Measurements from ENCODE around the gene TUBA4A. TPM values are rescaled to one million over a fixed set of nuclear protein-coding genes. Genes with fewer than 3 reads are reported as not detected.
"Not testable (repeated sequence)": the region's sequence is repeated elsewhere in the genome, so short reads cannot be mapped to it uniquely, and the experiment has no call there.

The TUBA4A gene
- total RNA-seq, 1 experiment from 2014 or later = not detected

DNA sequence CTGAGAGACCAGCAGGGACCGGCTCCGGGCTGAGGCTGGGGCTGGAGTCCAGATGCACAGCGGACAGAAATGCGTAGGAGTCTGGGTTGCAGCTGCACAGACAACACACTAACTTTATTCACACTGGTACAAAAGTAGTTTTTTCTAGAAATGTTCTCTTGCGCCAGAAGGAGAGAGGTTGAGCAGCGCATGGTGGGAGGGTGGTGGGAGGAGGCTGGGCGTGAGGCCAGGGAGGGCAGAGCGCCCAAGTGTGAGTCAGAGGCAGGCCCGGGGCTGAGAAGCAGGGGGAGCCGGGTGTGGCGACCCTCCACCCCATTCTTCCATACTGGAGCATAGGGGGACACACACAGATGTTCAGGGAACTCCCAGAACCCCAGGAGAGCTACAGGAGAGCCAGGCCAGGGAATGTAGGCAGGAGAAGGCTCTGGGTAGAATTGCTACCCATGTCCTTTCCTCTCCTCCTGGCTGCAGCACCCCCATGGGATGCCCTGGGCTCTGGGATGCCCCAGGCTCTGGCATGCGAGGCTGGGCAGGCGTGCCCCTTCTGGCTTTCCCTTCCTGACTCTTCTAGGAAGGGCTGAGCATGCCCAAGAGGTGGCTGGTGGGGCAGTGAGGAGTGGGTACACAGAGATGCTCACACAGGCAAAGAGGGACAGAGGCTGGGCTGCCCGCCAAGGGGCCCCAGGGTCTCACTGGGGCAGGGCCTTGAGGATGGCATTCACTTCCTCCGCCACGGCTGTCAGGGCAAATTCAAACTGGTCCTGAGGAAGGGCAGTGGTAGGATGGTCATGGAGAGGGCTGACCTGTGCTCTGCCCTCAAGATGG, 36.0 kb upstream of the TUBA4A start:
- in situ Hi-C loops (cut with HindIII; ENCODE audit: low pct_unique_long_range_greater_than_20kb, low sequenced_read_pairs) = no loop called here
- DNase-seq (ENCODE audit: low read depth, low spot score) = peak; percentile 52

DNA sequence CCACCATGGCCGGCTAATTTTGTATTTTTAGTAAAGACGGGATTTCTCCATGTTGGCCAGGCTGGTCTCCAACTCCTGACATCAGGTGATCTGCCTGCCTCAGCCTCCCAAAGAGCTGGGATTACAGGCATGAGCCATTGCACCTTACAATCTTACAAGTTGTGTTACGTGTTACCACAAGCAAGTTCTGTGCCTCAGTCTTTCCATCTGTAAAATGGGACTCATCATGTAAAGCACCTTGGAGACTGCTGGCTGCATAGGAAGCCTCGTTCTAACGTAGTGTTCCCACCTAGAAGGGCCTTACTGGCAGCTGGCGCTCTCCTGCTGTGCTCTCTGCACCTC, 35.4 kb upstream of the TUBA4A start:
- in situ Hi-C loops (cut with HindIII; ENCODE audit: low pct_unique_long_range_greater_than_20kb, low sequenced_read_pairs) = no loop called here
- DNase-seq (ENCODE audit: low read depth, low spot score) = no peak

DNA sequence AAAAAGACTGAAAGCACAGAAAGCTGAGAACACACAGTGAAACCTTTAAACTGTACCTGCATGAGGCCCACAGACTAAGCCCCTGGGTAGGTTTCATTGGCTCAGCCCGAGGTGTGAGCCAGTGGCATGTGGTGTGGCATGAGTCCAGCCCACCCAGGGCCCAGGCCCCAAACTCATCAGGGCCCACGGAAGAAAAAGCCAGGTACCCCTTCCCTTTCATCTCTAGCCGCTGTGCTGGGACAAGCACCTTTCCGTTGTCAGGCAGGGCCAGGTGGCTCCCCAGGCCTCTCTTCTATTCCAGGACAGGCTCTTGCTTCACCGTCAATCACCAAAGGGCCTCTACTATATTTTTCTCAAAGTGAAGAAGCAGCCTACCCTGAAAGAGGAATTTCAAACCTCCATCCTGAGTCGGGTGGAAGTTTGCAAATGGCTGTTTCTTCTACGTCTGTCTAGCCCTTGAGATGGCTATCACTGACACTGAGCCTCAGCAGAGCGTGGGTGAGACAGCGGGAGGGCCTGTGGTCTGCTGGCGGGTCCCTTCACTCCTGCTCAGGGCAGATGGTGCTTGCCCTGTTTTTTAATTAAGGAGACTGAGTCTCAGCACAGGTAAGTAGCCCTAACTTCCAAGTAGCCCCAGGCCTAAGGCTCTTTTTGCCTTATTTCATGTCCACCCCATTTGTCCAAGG, 34.0 kb upstream of the TUBA4A start:
- in situ Hi-C loops (cut with HindIII; ENCODE audit: low pct_unique_long_range_greater_than_20kb, low sequenced_read_pairs) = no loop called here
- no peak for DNase-seq (ENCODE audit: low read depth, low spot score)

DNA sequence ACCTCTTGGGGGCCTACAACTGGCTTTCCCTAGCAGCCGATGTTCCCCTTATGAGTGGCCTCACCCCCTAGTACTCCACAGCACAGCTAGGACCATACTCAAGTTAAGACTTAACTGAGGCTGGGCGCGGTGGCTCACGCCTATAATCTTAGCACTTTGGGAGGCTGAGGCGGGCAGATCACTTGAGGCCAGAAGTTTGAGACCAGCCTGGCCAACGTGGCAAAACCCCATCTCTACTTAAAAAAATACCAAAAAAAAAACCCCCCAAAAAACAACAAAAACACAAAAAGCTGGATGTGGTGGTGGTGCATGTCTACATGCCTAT, 33.4 kb upstream of the TUBA4A start:
- DNase-seq (ENCODE audit: low read depth, low spot score); in situ Hi-C loops (cut with HindIII; ENCODE audit: low pct_unique_long_range_greater_than_20kb, low sequenced_read_pairs): not testable (repeated sequence)

DNA sequence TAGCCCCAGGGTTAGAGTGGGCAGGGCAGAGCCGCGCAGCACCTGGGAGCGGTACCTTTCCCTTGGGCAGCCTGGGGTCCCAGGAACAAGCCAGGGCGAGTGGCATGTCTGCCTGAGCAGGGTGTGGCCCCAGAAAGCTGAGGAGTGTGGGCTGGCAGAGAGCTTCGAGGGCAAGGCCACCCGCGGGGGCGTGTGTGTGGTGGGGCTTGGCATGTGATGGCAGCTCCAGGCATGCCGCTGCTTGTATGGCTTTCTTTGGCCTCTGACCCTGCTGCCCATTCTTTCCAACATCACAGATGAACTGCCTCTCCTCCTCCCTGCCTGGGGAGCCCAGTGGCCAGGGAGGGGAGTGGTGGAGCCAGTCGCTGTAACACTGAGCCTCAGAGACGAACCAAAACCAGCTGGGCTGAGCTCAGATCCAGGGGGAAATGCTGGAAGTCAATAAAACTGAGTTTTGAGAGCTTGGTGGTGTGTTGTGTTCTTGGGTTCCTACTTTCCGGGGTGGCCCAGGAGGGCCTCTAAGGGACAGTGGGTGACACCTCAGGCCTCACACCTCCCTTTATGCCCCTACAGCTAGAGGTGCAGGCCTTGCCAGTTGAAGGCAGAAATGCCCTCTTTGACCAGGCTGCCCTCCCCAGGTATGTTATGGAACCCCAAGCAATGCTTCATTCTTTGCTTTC, 32.9 kb upstream of the TUBA4A start:
- in situ Hi-C loops (cut with HindIII; ENCODE audit: low pct_unique_long_range_greater_than_20kb, low sequenced_read_pairs) = no loop called here
- no peak for DNase-seq (ENCODE audit: low read depth, low spot score)

DNA sequence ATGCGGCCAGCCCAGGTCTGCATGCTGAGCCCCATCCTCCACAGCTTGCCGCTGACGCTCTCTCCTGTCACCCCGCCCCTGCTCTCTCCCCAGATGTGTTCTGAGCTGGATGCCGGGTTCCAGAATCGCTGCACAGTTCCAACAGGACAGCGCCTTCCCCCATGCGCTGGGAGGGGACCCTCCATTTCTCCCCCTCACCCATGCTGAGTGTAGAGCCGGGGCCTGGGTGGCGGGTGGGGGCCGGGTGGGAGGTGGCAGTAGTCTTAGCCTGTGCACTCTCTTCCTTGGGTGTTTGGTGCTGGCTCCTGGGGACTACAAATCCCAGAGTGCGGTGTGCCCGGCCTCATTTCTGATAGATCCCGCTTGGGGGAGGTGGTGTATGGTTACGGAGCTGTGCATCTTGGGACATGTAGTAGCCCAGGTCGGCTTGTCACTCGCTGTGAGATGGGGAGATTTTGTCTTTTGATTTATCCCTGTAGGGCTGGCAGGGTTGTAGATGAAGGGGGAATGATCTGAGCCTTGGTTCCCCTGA, 32.2 kb upstream of the TUBA4A start:
- in situ Hi-C loops (cut with HindIII; ENCODE audit: low pct_unique_long_range_greater_than_20kb, low sequenced_read_pairs) = no loop called here
- DNase-seq (ENCODE audit: low read depth, low spot score) = no peak

DNA sequence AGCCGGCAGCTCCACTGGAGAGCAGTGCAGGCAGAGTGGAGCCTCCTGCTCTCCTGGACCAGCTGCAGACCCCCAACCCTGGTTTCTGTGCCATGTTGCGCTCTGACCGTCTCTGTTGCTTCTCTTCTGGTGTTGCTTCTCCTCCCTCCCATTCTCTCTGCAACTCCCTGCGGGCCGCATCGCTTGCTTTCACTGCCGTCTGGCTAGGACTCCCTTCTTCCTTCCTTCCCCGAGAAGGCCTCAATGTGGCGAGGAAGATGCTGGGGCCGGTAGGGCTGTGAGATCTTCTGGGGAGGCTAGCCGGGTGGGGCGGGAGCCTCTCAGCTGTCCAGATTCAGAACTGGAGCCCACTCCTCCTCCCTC, 31.6 kb upstream of the TUBA4A start:
- no peak for DNase-seq (ENCODE audit: low read depth, low spot score)
- in situ Hi-C loops (cut with HindIII; ENCODE audit: low pct_unique_long_range_greater_than_20kb, low sequenced_read_pairs) = no loop called here

DNA sequence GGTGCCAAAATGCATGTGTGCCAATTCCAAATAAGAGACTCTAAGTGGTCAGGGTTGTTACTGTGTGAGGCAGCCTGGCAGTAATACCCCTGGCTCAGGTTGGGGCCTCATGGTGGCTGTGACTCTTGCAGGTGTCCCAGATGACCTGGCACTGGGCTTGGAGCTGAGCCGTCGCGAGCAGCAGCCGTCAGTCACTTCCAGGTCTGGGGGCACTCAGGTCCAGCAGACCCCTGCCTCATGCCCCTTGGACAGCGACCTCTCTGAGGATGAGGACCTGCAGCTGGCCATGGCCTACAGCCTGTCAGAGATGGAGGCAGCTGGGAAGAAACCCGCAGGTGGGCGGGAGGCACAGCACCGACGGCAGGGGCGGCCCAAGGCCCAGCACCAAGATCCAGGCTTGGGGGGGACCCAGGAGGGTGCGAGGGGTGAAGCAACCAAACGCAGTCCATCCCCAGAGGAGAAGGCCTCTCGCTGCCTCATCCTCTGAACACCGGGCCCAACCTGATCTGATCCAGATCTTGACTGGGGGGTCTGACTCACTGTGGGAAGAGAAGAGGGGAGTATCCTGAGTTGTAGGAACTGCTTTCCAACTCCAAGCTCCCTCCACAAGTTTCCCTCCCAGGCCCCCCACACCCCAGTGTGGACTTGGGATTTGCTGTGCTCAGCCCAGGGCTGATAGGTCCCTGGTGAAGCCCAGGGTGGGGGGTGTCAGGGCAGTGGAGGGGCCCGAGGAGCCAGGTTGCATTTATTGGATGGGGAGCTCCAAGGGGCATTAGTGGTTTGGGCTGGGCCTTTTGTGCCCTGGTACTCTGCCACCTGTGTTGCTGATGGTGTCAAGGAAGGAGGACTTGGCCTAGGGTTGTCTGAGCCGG, 31.0 kb upstream of the TUBA4A start:
- DNase-seq (ENCODE audit: low read depth, low spot score) = no peak
- in situ Hi-C loops (cut with HindIII; ENCODE audit: low pct_unique_long_range_greater_than_20kb, low sequenced_read_pairs) = no loop called here

DNA sequence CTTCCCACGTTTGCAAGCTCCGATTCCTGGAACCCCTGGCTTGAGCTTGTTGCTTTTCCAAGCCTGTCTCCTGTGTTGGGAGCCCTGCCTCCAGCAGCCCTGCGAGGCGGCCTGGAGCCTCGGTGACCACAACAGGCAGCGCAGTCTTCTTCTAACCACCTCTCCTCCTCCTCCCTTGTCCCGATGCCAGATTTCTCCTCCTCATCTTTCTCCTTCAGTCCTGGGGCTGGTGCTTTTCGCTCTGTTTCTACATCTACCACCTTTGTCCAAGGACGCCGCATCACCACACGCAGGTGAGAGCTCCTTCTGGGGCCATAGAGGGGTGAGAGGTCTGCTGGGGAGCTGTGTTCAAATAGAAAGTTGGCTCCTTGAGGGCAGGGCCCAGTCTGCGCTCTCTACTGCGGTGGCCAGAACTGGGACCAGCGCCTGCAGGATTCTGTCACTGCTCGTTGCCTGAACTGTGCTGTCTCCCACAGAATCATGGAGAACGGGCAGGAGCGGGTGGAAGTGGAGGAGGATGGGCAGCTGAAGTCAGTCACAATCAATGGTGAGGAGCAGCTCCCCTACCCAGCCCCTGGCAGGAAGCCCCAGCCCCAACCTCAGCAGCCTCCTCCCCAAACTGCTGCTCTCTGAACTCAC, 29.3 kb upstream of the TUBA4A start:
- in situ Hi-C loops (cut with HindIII; ENCODE audit: low pct_unique_long_range_greater_than_20kb, low sequenced_read_pairs) = no loop called here

DNA sequence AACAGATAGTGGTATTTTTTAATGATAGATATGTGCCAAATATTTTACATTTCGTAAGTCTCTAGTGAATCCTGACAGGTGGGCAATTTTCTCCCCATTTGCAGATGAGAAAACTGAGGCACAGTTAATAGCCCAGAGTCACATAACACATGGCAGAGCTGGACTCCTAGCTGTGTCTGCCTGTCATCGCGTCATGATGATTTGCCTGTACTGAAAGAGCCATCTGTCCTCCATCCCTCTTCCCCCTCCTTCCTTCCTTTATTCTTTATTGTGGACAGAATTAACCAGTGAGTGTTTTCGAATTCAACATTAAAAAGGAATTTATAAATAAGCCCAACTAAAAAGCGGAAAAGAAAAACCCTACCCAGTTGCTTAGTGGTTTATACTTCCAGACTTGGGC, 28.7 kb upstream of the TUBA4A start:
- in situ Hi-C loops (cut with HindIII; ENCODE audit: low pct_unique_long_range_greater_than_20kb, low sequenced_read_pairs) = no loop called here

More for the DNA sequence above, 29.3 kb upstream of the TUBA4A start:
- no peak for DNase-seq (ENCODE audit: low read depth, low spot score)

DNA sequence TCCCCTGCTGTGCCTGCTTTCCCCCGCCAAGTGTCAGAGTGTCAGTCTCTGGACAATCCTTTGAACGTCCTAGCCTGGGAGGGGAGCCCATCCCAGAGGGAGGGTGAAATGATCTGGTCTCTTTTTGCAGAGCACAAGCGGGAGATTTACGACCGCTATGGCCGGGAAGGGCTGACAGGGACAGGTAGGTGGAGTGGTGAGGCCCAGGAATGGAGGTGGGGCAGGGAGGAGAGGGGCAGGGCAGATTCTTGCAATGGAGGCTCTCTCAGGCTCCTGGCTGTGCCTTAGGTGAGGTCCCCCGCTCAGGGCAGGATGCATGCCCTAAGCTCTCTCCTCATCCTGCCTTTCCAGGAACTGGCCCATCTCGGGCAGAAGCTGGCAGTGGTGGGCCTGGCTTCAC, 27.9 kb upstream of the TUBA4A start:
- in situ Hi-C loops (cut with HindIII; ENCODE audit: low pct_unique_long_range_greater_than_20kb, low sequenced_read_pairs) = no loop called here
- DNase-seq (ENCODE audit: low read depth, low spot score) = no peak

More for the DNA sequence above, 28.7 kb upstream of the TUBA4A start:
- no peak for DNase-seq (ENCODE audit: low read depth, low spot score)

DNA sequence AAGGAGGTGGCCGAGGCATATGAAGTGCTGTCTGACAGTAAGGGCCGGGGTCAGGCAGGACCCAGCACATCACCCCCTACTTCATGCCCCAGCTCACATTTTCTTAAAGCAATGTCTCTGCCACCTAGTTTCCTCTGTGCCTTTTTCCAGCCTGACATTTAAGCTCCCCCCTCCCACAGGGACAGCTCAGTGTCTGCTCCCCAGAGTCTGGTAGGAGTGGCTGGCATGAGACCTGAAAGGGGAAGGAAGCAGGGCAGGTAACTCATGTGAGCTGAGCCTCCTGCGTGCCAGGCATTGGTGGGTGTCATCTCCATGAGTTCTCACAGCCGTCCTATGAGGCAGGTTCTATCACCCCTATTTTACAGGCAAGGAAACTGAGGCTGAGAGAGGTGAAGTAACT, 26.9 kb upstream of the TUBA4A start:
- in situ Hi-C loops (cut with HindIII; ENCODE audit: low pct_unique_long_range_greater_than_20kb, low sequenced_read_pairs) = no loop called here
- DNase-seq (ENCODE audit: low read depth, low spot score) = no peak

DNA sequence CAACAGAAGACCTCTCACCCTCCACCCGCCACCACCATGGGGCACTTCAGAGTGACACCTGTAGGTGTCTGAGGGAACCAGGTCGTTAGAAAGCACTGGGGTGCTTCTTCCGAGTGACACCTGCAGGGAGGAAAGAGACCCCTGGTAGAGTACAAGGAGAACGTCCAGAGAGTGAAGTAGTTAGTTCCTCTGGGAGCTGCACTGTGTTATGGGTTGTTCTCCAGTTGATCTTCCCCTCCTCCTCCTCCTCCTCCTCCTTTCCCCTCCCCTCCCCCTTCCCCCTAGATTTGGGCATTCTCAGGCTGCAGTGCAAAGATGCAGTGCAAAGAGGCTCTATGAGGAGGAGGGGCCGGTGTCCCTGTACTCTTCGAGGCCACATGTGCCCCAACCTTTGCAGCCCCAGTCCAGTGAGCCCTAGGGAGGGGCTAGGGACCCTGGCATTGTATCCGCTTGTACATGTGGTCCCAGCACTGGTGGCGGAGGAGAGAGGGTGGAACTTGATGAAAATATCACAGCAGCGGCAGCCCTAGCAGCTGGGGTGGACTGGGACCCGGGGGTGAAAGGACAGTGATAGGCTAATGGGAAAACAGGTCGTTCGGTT, 26.3 kb upstream of the TUBA4A start:
- in situ Hi-C loops (cut with HindIII; ENCODE audit: low pct_unique_long_range_greater_than_20kb, low sequenced_read_pairs) = no loop called here
- DNase-seq (ENCODE audit: low read depth, low spot score) = no peak

DNA sequence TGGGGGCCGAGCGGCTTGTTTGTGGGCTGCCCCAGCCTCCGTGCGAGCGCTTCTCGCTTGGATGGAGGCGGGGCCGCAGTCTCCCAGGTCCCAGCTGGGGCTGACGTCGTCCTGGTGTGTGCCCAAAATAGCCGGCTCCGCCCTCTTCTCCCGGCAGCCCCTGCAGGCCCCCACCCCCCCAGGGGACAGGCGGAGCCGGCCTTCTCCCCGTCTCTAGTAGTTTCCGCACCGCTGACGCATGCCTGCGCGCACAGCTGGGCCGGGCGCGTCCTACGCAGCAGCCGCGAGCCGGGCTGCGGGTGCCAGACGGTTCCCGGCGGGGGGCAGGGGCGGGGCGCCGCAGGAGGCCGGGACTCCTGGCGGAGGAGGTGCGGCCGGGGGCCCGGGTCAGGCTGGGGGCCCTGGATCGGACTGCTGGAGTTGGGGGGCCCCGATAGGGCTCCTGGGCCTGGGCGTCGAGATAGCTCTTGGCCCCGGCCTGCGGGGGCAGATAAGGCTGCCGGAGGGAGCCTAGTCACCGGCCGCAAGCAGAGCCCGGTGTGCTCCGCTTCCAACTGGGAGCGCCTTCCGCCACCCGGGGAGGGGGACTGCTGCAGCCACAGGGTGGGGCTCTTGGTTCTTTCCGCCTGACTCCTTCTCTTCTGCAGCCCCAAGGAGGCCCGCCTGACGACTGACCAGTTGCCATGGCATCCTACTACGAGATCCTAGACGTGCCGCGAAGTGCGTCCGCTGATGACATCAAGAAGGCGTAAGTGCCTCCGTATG, 25.6 kb upstream of the TUBA4A start, which contains the start of gene DNAJB2:
Gene DNAJB2 (plus strand): TSS at position 216 of the 765 bp plus-strand sequence. CDS start 468 bp downstream, at position 684.
- in situ Hi-C loops (cut with HindIII; ENCODE audit: low pct_unique_long_range_greater_than_20kb, low sequenced_read_pairs) = no loop called here
- peak; percentile 94 for DNase-seq (ENCODE audit: low read depth, low spot score)

DNA sequence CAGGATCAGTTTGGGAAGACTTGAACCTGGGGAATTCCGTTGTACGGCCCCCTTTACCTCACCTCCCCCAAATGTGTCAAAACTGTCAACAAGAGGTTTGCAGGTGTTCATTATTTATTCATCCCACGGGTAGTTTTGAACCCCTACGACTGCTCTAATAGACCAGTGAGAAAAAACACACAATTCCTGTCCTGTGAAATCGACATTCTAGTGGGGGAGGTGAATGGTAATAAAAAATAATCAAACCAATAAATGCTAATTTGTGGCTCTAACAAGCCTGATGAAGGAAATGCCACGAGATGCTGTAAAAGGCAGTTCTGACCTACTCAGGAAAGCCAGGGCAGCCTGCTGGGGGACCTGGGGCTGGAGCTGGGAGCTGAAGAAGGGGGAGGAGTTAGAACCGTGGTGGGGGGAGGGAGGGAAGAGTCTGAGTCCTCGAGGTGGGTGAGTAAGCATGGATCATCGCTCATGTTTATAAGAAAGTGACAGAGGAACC, 25.0 kb upstream of the TUBA4A start:
- in situ Hi-C loops (cut with HindIII; ENCODE audit: low pct_unique_long_range_greater_than_20kb, low sequenced_read_pairs) = no loop called here

More for the DNA sequence above, 25.0 kb upstream of the TUBA4A start:
- DNase-seq (ENCODE audit: low read depth, low spot score) = no peak
